Prostate gland (tissue), 2 donors: Measurements from ENCODE around the gene ZCCHC7. TPM values are rescaled to one million over a fixed set of nuclear protein-coding genes. Genes with fewer than 3 reads are reported as not detected.

Experiments
- DNase-seq: peaks from one replicate; pipeline ENCODE4 v3.0.0-alpha.2; 2019; ENCODE audit warnings: low spot score
- H3K27ac ChIP-seq, 2 donors: fragments of 200-600 bp; sonication (generic); 2 replicates each; pipeline ENCODE4 v1.5.1; 2017 to 2019
- H3K27me3 ChIP-seq: fragments of 200-600 bp; sonication (generic); replicated peaks from 2 replicates; pipeline ENCODE4 v1.5.1; 2019; ENCODE audit not compliant: insufficient read depth
- H3K36me3 ChIP-seq, 2 donors: fragments of 200-600 bp; sonication (generic); 1 replicate in 1 of 2; 2 replicates in 1 of 2; pipeline versions ENCODE4 v1.5.1 to v1.8.1; 2017 to 2019
- H3K4me1 ChIP-seq: fragments of 200-600 bp; sonication (generic); replicated peaks from 2 replicates; pipeline ENCODE4 v1.5.1; 2019
- H3K4me3 ChIP-seq, 2 donors: fragments of 200-600 bp; sonication (generic); 2 replicates each; pipeline ENCODE4 v1.5.1; 2017 to 2019
- H3K9me3 ChIP-seq: fragments of 200-600 bp; sonication (generic); 2 replicates; pipeline ENCODE4 v1.5.1; 2017
- POLR2A ChIP-seq: fragments of 450-650 bp; IDR thresholded peaks from one replicate; pipeline ENCODE4 v1.6.1; 2016; ENCODE audit warnings: antibody characterized with exemption, mild to moderate bottlenecking
- POLR2AphosphoS5 ChIP-seq: sonication (generic); formaldehyde crosslinking; IDR thresholded peaks from one replicate; pipeline ENCODE4 v1.6.1; 2017; ENCODE audit warnings: antibody characterized with exemption
- WGBS: methylation state at CpG from one replicate; pipeline ENCODE4 v1.1.5; 2018; 5-methylcytosine and 5-hydroxymethylcytosine counted together
- intact Hi-C: fragments of 100-400 bp; cut with DNase I; formaldehyde crosslinking; loops from one replicate; pipeline ENCODE4 v1.14.2; 2022
- total RNA-seq, 2 donors: library from RNA; depleted of rRNA; stranded (reverse); fragments of >200 nt; gene quantifications; one replicate each; pipeline ENCODE4 v1.1.0, GENCODE V29; 2016
- TF ChIP-seq, protein P1 (sequence below), 4 experiments: fragments of 200-600 bp in 2 of 4; fragments of 450-650 bp in 2 of 4; sonication (generic) in 2 of 4; IDR thresholded peaks; 1 replicate in 3 of 4; 2 replicates in 1 of 4; pipeline ENCODE4 v1.5.1; 2016 to 2019; ENCODE audit warnings: antibody characterized with exemption in 4 of 4, mild to moderate bottlenecking in 2 of 4, moderate library complexity in 2 of 4

ZCCHC7 gene
- total RNA-seq, 2 donors from 2014 or later: 12.7 to 14.2 TPM

DNA sequence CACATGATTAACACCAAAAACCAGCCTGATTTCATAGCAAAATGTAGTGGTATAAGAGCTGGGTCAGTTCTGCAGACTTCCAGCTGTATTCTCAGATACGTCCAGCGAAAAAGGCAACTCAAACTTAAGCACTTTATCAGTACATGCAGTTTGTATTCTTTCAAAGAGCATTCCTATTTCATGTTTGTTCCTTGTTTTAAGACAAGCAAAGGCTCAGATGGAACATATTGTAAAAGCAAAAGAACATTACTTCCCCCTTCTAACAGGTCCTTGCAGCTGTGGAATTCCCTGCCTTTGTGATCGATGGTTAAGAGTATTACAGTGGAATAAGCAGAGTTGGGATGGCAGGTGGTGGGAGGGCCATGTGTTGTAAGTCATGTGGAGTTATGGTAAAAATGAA, 215.8 kb downstream of the ZCCHC7 start:
- no peaks in the 10 kb centered on the region for H3K27me3 ChIP-seq
- no peak overlapping the region for H3K27ac ChIP-seq
- intact Hi-C loops: no loop called here
- TF ChIP-seq POLR2AphosphoS5 (no peak), POLR2A (no peak)
- TF ChIP-seq, protein P1, sequence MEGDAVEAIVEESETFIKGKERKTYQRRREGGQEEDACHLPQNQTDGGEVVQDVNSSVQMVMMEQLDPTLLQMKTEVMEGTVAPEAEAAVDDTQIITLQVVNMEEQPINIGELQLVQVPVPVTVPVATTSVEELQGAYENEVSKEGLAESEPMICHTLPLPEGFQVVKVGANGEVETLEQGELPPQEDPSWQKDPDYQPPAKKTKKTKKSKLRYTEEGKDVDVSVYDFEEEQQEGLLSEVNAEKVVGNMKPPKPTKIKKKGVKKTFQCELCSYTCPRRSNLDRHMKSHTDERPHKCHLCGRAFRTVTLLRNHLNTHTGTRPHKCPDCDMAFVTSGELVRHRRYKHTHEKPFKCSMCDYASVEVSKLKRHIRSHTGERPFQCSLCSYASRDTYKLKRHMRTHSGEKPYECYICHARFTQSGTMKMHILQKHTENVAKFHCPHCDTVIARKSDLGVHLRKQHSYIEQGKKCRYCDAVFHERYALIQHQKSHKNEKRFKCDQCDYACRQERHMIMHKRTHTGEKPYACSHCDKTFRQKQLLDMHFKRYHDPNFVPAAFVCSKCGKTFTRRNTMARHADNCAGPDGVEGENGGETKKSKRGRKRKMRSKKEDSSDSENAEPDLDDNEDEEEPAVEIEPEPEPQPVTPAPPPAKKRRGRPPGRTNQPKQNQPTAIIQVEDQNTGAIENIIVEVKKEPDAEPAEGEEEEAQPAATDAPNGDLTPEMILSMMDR (IDR thresholded peaks at IDR 0.05): no peak
- no peaks in the 10 kb centered on the region for H3K9me3 ChIP-seq
- H3K4me1 ChIP-seq: no peaks in the 10 kb centered on the region
- H3K4me3 ChIP-seq: no peak overlapping the region
- DNase-seq: no peak
- 78% methylated on average over 3 of the region's 3 CpGs for WGBS
- no peaks in the 10 kb centered on the region for H3K36me3 ChIP-seq

DNA sequence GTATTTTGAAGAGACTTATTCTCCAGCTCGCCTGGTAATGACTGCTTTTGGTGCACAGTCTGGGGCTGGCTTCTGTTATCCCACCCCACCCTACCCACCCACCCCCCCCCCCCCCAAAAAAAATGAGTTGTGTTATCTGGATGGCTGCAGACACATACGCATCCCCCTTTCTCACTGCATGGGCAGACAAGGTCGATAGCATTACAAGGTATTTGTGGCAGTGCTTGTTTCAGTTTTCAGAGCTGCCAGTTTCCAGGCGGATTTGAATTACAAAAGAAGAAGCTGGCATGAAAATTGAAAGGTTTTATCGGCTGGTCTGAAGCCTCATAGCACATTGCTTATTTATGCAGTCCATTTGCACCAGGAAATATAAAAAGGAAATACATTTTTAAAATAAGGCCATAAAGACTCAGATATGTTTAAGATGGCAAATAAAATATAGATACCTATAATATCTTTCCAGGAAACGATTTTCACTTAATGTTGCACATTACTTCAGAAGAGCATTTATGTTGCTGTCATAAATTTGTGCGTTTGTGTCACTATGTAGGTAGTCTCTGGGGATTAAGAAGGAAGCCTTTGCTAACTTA, 217.0 kb downstream of the ZCCHC7 start:
- no peak overlapping the region for H3K27ac ChIP-seq
- TF ChIP-seq POLR2A: no peak
- TF ChIP-seq, protein P1 (IDR thresholded peaks at IDR 0.05): no peak
- TF ChIP-seq POLR2AphosphoS5: no peak
- H3K4me1 ChIP-seq: no peaks in the 10 kb centered on the region
- no peaks in the 10 kb centered on the region for H3K27me3 ChIP-seq
- no peak for DNase-seq
- no peaks in the 10 kb centered on the region for H3K9me3 ChIP-seq
- H3K4me3 ChIP-seq: no peak overlapping the region
- intact Hi-C loops: no loop called here
- 70% methylated on average over 7 of the region's 7 CpGs for WGBS
- H3K36me3 ChIP-seq: no peaks in the 10 kb centered on the region

DNA sequence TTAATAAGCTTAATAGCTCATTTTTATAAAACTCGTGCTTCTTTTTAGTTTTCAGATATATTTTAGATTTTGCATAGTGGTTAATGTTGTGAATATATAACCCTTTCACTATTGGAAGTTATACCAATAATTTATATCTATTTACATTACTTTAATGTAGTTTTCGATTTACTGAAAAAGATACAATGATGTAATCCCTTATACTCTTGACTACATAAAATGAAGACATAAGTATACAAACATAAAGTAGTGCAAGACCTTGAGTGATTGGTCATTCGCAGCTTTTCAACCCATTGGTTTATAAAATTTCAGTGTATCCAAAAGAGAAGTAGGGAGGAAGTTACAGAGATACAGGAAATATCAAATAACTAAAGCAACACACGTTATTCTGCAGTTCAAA, 217.8 kb downstream of the ZCCHC7 start:
- TF ChIP-seq POLR2AphosphoS5 (no peak), POLR2A (no peak)
- TF ChIP-seq, protein P1 (IDR thresholded peaks at IDR 0.05): no peak
- 71% methylated on average over 4 of the region's 4 CpGs for WGBS
- no peaks in the 10 kb centered on the region for H3K27me3 ChIP-seq
- H3K27ac ChIP-seq: no peak overlapping the region
- no peaks in the 10 kb centered on the region for H3K4me1 ChIP-seq
- no peaks in the 10 kb centered on the region for H3K36me3 ChIP-seq
- intact Hi-C loops: no loop called here
- H3K9me3 ChIP-seq: no peaks in the 10 kb centered on the region
- DNase-seq: no peak
- H3K4me3 ChIP-seq: no peak overlapping the region

DNA sequence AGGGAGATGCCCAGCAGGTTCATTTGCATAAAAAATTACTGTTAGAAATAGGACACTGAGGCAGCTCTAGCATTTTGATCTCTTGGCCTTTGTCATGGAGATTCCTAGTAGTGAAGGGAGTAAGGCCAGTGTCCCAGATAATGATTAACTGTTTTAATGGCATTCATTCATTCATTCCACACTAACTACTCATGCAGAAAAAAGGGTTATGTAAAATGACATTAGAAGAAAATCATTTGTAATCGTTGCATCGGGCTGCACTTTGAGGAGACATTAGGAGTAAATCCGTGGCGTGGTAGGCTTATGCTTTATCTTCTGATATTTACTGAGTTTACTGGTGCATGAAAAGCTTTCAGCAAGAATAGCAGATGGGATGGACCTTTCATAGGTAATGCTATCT, 219.5 kb downstream of the ZCCHC7 start:
- Histone ChIP-seq H3K27ac (no peak overlapping the region), H3K36me3 (no peaks in the 10 kb centered on the region), H3K4me3 (no peak overlapping the region), H3K27me3 (no peaks in the 10 kb centered on the region), H3K9me3 (no peaks in the 10 kb centered on the region), H3K4me1 (no peaks in the 10 kb centered on the region)
- intact Hi-C loops: no loop called here
- TF ChIP-seq POLR2AphosphoS5 (no peak), POLR2A (no peak)
- TF ChIP-seq, protein P1 (IDR thresholded peaks at IDR 0.05): no peak
- 91% methylated on average over 4 of the region's 4 CpGs for WGBS
- DNase-seq: no peak

DNA sequence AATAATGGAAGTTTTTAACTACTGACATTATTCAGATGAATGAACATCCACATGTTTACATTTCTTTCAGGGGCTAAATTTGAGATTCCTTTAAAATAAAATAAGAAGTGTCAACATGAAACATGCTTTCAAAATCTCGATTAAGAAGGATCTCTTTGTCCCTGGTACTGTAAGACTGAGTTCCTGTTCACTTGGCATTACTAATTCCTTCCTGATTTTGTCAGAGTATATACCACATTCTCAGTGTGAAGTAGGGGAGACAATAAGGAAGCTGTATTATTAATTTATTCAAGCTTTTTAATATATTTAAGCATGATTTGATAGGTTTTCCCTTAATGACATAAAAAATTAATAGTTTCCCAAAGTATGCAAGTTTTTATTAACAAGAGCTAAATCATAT, 220.6 kb downstream of the ZCCHC7 start:
- Histone ChIP-seq H3K27me3 (no peaks in the 10 kb centered on the region), H3K4me3 (no peak overlapping the region), H3K27ac (no peak overlapping the region), H3K4me1 (no peaks in the 10 kb centered on the region), H3K36me3 (no peaks in the 10 kb centered on the region), H3K9me3 (no peaks in the 10 kb centered on the region)
- TF ChIP-seq, protein P1 (IDR thresholded peaks at IDR 0.05): no peak
- TF ChIP-seq POLR2A: no peak
- no peak for TF ChIP-seq POLR2AphosphoS5
- intact Hi-C loops: no loop called here
- no peak for DNase-seq
- WGBS: 57% methylated on average over 1 of the region's 1 CpG
